Lower leg skin (tissue), 3 donors: ENCODE measurements around the gene PRCD.

ENCODE experiments used
- POLR2A ChIP-seq, 2 donors: fragments of 450-650 bp; IDR thresholded peaks; one replicate each; pipeline ENCODE4 v1.6.1; 2016 to 2017; ENCODE audit warnings: antibody characterized with exemption in 2 of 2, mild to moderate bottlenecking in 1 of 2, moderate library complexity in 1 of 2
- TF ChIP-seq, protein P1 (sequence below), 3 donors: fragments of 450-650 bp; IDR thresholded peaks; one replicate each; pipeline ENCODE4 v1.5.1; 2016; ENCODE audit warnings: antibody characterized with exemption in 3 of 3, mild to moderate bottlenecking in 3 of 3, moderate library complexity in 2 of 3

DNA sequence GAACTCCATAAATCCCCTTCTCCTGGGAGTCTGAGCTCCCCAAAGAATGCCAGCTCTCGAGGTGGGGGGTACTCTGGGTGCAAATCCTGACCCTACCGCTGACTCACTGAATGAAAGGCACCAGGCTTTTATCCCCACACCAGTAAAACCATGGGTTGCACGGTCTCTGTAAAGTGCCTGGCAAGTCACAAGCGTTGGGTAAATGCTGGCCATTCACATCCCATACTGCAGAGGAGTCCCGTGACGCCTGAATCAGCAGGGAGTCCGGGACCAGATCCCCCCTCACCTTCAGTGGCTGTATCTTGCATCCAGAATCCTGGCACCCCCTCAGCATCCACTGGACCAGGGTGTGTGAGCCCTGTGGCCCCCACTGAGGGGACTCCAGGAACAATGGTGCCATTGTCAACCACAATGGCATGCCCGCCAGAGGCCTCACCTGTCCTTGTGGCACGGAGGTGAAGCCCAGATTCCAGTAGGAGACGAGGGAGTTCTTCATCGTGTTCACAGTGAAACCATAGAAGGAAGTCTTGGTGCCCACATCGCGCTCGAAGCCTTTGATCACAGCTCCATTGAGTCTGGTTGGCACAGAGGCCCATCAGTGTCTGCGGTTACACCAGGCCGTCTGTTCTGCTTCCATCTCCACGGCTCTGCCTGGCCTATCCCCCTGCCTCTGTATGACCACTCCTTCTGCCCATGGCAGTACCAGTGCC is 32.5 kb downstream of the PRCD start:
- TF ChIP-seq POLR2A (IDR thresholded peaks at IDR 0.05) = no peak
- TF ChIP-seq, protein P1, sequence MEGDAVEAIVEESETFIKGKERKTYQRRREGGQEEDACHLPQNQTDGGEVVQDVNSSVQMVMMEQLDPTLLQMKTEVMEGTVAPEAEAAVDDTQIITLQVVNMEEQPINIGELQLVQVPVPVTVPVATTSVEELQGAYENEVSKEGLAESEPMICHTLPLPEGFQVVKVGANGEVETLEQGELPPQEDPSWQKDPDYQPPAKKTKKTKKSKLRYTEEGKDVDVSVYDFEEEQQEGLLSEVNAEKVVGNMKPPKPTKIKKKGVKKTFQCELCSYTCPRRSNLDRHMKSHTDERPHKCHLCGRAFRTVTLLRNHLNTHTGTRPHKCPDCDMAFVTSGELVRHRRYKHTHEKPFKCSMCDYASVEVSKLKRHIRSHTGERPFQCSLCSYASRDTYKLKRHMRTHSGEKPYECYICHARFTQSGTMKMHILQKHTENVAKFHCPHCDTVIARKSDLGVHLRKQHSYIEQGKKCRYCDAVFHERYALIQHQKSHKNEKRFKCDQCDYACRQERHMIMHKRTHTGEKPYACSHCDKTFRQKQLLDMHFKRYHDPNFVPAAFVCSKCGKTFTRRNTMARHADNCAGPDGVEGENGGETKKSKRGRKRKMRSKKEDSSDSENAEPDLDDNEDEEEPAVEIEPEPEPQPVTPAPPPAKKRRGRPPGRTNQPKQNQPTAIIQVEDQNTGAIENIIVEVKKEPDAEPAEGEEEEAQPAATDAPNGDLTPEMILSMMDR (IDR thresholded peaks at IDR 0.05) = no peak
